C4-2B (cell line): ENCODE data around the gene A2M.
A peak's percentile ranks its signal among the peaks of the same experiment; 100 is the strongest.

ENCODE experiments used
- H3K27ac ChIP-seq: fragments of 450-650 bp; 2 replicates; pipeline ENCODE4 v1.5.1; 2017
- ZFX ChIP-seq: fragments of 450-650 bp; IDR thresholded peaks from 2 replicates; pipeline ENCODE4 v1.6.1; 2017
- TF ChIP-seq, protein P1 (sequence below): fragments of 450-650 bp; conservative IDR thresholded peaks from 2 replicates; pipeline ENCODE4 v1.5.1; 2017; ENCODE audit warnings: mild to moderate bottlenecking

The A2M gene

GRCh38 chr12:9064815-9065606, 50.7 kb downstream of the A2M start:
- H3K27ac ChIP-seq: peak overlapping the region; percentile 99
- TF ChIP-seq ZFX: peak; percentile 97
- TF ChIP-seq, protein P1, sequence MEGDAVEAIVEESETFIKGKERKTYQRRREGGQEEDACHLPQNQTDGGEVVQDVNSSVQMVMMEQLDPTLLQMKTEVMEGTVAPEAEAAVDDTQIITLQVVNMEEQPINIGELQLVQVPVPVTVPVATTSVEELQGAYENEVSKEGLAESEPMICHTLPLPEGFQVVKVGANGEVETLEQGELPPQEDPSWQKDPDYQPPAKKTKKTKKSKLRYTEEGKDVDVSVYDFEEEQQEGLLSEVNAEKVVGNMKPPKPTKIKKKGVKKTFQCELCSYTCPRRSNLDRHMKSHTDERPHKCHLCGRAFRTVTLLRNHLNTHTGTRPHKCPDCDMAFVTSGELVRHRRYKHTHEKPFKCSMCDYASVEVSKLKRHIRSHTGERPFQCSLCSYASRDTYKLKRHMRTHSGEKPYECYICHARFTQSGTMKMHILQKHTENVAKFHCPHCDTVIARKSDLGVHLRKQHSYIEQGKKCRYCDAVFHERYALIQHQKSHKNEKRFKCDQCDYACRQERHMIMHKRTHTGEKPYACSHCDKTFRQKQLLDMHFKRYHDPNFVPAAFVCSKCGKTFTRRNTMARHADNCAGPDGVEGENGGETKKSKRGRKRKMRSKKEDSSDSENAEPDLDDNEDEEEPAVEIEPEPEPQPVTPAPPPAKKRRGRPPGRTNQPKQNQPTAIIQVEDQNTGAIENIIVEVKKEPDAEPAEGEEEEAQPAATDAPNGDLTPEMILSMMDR: no peak

GRCh38 chr12:9064201-9064814, 51.4 kb downstream of the A2M start:
- no peak for TF ChIP-seq ZFX
- TF ChIP-seq, protein P1: peak; percentile 82
- H3K27ac ChIP-seq: peak overlapping the region; percentile 99

GRCh38 chr12:9052610-9053009, 63.1 kb downstream of the A2M start:
- TF ChIP-seq, protein P1: no peak
- TF ChIP-seq ZFX: no peak
- H3K27ac ChIP-seq: no peak overlapping the region

- TF ChIP-seq ZFX: no peak
- TF ChIP-seq, protein P1: no peak
- no peak overlapping the region for H3K27ac ChIP-seq
Observed at GRCh38 chr12:9051158-9051550, 64.6 kb downstream of the A2M start.

DNA sequence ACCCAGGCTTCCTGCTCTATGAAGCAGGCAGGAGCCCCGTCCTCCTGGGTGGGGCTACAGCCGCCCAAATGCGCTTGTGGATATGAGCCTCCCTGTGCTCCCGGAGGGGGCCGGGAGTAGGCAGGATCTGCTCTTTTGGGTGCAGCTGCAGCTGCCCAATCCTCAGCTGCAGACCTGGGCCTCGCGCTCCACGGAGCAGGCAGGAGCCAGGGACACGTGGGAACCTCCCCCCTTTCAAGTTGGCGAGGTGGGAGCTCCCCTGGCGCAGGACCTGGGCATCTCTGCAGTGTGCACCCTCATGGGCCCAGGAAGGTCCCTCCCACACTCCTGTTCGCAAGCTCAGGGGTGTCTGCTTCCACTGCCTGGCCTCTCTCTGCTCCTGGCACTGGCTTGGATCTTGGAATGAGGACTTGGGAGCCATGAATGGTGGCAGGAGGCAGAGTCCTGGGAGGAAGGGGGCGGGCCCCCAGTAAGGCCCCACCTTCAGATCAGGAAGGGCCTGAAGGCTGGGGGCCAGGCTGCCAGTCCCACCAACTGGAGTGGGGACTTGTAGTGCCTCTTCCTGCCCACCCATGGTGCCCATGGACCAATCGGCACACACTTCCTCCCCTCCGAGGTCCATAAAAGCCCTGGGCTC, 65.1 kb downstream of the A2M start:
- no peak overlapping the region for H3K27ac ChIP-seq
- TF ChIP-seq, protein P1: no peak
- TF ChIP-seq ZFX: no peak

DNA sequence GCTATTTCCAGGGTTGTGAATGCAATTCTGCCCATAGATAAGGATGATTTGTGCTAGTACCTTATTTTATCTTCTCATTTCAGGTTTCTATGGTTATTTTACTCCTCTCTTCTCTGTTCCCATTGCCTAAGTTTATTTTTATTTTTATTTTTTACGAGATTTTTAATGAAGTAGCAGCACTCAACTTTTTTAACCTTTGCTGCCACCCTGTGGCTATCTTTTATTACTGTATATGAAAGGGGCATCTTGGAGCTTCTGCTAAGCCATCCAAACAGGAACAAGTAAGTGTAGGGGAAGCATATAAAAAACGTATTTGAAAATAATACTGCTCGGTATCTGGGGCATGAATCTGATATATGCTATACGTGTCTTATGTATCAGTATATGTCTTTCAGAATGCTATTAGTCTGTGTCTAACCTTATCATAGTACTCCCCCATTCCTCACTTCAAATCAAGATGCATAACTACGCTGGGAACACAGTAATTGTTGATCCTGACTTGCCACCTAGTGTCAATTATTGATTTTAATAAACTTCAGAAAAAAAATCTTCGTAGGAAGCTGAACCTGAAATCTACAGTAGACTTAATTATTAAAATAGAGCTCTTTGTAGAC, 66.1 kb downstream of the A2M start:
- TF ChIP-seq, protein P1: peak; percentile 80
- TF ChIP-seq ZFX: no peak

More for the DNA sequence above, 66.1 kb downstream of the A2M start:
- H3K27ac ChIP-seq: no peak overlapping the region
